HG03460 (cell line): ENCODE results near the gene NPEPPS.
"Not testable (repeated sequence)": the region's sequence is repeated elsewhere in the genome, so short reads cannot be mapped to it uniquely, and the experiment has no call there.

Source experiments
- ATAC-seq: cut with Tn5 transposase; IDR thresholded peaks from one replicate; pipeline ENCODE4 v1.9.1; 2021; ENCODE audit not compliant: unreplicated experiment

The NPEPPS gene

DNA sequence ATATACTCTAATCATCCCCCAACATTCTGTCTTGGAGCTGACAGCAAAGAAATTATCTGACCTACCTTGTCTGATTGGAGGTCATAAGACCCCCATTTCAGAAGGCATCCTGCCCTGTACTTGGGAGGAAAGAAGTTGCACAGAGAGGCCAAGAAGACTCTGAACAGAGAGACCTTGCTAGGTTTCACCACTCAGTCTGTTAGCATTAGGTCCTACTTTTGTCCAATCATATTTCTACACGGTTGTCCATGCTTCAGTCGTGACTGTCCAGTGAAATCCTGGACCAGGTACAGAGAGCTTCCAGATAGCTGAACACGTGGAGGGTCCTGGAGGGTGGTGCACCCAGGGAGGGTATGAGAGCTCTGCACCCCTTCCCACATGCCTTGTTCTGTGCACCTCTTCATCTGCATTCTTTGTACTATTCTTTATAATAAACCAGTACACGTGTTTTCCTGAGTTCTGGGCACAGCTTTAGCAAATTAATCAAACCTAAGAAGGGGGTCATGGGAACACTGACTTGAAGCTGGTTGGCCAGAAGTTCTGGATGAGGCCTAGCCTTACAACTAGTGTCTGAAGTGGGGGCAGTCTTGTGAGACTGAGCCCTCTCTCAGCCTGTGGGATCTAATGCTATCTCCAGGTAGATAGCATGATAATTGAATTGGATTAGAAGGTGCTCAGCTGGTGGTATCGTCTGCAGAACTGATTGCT, 30.9 kb downstream of the NPEPPS start:
- ATAC-seq: not testable (repeated sequence)

DNA sequence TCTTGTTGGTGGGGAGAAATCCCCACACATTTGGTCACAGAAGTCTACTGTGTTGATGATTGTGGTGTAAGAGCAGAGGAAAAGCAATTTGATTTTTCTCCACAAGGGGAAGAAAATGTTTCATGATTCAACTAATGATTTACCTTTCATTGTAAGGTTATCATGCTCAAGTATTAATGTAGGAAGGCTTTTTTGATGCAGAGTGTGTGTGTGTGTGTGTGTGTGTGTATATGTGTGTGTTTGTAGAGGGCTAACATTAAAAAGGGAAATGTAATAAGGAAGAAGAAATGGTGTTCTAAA, 31.4 kb downstream of the NPEPPS start:
- not testable (repeated sequence) for ATAC-seq

DNA sequence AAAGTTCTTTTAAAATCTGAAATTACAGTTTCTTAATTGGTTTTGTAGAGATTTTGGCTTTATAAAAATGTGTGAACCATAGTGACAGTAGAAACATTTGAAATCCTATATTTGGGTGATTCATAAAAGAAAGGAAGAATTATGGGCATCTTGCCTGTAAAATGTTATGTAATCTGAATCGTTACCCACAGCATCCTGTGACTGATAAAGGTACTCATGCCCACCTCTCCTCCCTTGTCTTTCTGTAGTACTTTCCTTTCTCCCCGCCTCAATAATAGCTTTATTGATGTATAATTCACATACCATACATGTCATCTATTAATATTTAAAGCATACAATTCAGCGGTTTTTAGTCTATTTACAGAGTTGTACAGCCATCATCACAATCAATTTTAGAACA, 36.4 kb downstream of the NPEPPS start:
- not testable (repeated sequence) for ATAC-seq

DNA sequence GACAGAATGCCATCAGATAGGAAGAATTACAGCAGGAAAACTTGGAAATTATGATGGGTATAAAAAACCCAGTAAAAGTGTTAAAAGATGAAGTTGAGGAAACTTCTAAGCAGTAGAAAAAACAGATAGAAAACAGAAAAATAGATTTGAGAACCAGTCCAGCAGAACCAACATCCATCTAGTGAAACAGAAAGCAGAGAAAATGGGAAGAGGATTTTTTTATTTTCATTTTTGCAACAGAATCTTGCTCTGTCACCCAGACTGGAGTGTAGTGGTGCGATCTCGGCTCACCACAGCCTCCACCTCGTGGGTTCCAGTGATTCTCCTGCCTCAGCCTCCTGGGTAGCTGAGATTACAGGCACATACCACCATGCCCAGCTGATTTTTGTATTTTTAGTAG, 41.7 kb downstream of the NPEPPS start:
- not testable (repeated sequence) for ATAC-seq

DNA sequence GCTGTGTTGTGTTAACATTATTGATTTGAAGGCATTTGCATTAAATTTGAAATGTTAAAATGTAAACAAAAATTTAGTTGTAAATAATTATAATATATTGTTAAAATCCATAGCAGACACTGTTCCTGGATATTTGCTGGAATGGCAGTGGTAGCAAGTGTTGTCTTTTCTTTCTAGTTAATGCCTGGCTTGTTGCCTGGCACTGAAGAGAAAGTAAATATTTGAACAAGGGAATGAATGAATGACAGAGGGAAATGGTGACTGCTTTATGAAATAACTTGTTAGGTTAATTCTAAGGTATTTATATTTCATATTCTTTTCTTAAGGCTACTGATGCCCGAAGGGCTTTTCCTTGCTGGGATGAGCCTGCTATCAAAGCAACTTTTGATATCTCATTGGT, 51.5 kb downstream of the NPEPPS start:
- ATAC-seq: not testable (repeated sequence)

DNA sequence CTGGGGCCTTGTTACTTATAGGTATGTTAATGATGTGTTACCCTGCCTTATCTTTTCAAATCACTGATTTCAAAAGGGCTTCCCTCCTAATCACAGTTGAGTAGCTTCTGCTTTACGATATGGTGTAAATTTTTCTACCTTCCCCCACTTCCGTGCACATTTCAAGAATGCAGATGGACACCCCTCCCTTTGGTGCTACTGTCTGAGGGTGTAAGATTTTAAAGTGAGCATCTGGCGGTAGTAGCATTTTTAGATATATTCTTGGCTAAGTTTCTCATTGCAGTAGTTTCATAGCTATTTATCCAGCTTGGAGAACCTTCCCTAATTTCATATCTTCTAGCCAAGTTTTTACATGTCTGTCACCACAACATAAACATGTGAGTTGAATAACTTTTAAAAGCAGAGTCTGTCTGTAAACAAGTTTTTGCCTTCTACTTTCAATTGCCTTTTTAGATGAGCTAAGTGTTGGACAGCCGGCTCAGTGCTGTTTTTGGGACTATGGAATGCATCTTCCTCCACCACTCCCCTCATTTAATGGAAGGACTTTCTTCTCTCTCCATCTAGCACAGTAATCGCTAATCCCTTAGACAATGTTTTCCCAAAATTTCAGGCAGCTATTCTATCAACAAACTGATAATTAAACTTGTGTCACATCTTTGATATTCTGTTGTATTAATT, 55.6 kb downstream of the NPEPPS start:
- not testable (repeated sequence) for ATAC-seq

DNA sequence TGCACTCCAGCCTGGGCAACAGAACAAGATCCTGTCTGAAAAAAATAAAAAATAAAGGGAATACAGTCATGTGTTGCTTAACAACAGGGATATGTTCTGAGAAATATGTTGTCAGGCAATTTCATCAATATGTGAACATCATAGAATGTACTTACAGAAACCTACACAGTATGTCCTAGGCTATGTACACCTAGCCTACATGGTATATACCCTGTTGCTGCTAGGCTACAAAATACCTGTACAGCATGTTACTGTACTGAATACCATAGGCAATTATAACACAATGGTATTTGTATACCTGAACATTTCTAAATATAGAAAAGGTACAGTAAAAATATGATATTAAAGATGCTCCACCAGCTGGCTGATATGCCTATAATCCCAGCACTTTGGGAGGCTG, 62.6 kb downstream of the NPEPPS start:
- not testable (repeated sequence) for ATAC-seq

DNA sequence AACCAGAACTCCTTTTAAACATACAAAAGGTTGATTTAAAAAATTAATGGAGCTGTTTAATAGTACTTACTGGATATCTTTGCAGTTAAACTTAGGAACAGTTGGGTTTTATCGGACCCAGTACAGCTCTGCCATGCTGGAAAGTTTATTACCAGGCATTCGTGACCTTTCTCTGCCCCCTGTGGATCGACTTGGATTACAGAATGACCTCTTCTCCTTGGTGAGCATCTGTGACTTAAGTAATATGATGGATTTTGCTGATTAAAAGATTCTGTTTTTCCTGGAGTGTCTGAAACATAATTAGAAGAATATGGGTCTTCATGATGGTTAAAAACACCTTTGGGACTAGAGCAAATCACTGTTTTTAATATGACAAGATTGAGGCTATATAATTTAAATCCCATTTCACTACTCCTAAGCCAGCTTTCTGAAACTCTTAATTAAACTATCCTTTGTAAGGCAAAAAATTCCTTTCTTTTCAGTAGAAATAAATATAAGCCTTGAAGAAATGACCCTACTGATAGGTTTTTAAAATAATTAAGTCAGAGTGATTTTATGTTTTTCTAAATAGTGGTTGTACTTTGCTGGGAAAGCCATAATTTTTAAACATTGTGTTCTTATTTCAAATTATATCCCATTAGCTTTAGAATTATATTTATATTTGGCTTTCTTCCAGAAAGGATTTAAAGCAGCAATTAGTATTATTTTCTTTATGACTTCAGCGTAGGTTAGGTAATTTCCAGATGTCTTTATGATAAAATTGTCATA, 73.1 kb downstream of the NPEPPS start:
- no peak for ATAC-seq

DNA sequence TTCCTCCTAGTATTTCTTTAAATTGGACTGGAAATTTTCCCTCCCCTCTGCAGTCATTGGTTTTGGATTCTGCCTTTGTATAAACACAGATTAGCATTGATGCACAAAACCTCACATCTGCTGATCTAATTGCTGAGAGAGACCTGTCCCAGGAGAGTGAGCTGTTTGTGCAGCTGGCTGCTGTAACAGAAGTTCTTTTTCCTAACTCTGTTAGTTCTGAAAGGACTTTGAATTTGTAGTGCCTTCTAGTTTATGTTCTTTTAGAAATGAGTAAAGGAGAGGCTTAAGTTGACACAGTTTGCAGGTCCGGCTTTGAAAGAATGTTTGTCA, 73.7 kb downstream of the NPEPPS start:
- ATAC-seq: no peak

DNA sequence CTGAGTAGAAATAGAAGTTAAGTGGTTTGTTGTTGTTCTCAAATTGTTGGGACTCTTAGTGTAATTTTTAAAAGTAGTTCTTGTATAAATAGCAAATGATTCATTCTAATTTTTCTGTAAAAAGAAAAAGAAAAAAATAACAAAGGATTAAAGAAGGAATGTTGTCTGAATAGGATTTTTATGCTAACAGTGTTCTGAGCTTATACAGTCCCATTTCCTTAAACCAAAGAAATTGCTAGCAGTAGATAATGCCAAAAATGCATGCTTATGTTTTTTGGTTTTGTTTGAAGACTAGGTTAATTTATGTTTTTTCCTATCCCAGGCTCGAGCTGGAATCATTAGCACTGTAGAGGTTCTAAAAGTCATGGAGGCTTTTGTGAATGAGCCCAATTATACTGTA, 74.1 kb downstream of the NPEPPS start:
- ATAC-seq: no peak

DNA sequence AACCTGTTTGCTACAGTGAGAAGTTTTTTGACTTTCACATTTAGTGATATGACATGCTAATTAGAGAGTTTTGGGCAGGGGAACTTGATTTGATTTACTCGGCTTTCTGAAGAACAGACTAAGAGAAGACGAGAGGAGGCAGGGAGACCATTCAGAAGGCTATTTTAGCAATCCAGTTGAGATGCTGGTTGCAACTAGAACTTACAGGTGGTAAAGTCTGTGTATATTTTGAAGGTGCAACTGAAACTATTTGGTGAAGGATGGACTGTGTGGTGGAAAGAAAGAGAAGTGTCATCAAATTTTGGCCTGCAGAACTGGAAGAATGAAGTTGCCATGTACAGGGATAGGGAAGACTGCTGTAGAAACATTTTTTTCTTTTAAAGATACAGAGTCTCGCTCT, 76.6 kb downstream of the NPEPPS start:
- no peak for ATAC-seq

DNA sequence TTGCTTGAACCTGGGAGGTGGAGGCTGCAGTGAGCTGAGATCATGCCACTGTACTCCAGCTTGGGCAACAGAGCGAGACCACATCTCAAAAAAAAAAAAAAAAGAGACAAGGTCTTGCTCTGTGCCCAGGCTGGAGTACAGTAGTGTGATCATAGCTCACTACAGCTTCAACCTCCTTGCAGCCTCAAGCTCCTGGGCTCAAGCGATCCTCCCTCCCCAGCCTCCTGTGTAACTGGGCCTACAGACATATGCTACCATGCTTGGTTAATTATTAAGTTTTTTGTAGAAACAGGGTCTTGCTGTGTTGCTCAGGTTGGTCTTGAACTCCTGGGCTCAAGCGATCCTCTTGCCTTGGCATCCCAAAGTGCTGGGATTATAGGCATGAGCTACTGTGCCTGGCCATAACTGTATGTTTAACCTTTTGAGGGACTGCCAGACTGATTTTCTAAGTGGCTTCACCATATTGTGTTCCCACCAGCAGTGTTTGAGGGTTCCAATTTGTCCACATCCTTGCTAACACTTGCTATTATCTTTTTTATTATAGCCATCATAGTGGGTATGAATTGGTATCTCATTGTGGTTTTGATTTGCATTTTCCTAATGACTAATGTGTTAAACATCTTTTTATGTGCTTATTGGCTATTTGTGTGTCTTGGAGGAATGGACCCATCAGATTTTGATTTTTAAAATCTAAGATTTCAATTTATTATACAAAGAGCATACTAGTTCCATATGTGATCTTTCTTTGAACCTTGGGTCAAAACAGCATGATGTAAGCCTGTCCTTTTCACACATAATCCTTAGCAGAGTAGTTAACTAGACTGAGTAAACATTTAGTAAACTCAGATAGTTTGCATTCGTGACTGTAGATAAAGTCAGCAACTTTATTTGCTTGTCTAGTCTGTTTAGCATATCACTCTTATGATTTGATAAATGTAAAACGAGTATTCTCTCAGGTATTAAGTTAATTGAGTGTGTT, 80.8 kb downstream of the NPEPPS start:
- ATAC-seq: no peak

DNA sequence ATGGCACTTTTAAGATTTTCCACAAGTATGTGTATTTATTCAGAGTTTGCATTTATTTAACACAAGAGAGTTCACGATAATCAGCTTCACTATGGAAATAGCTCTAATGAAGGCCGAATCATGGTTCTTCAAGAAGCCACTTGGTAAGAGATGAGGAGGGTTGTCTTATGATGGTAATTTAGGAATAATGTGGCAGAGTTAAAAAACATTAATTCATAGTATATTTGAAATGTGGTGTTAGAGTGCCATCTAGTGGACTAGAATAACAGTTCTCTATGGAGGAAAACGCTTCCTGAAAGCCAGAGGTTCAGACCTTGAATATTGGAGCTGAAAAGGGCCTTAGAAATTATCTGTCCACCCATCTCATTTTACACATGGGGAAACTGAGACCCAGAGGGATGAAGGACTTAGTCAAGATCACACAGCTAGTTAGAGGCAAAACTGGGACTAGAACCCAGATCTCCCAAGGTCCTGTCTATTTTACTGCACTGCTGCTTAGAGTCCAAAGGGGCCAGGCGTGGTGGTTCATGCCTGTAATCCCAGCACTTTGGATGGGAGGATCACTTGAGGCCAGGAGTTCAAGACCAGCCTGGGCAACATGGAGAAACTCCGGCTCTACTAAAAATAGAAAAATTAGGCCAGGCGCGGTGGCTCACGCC, 85.0 kb downstream of the NPEPPS start:
- ATAC-seq: no peak

DNA sequence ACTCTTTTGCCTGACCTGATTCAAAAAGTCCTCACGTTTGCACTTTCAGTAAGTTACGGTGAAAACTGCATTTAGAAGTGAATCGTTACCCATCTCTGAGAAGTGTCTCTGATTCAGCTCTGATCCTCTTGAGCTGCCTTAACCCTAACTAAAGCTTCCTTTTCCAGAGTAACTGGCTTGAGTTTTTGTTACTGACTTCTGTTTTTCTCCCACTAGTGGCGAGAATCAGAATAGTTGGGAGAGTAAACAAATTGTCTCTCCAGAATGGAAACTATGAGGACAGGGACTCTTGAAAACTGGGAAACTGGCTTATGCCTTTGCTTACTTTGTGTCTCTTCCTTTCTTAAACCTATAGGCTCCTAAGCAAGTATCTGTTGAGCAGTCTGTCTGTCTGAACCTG, 87.5 kb downstream of the NPEPPS start:
- ATAC-seq: no peak

DNA sequence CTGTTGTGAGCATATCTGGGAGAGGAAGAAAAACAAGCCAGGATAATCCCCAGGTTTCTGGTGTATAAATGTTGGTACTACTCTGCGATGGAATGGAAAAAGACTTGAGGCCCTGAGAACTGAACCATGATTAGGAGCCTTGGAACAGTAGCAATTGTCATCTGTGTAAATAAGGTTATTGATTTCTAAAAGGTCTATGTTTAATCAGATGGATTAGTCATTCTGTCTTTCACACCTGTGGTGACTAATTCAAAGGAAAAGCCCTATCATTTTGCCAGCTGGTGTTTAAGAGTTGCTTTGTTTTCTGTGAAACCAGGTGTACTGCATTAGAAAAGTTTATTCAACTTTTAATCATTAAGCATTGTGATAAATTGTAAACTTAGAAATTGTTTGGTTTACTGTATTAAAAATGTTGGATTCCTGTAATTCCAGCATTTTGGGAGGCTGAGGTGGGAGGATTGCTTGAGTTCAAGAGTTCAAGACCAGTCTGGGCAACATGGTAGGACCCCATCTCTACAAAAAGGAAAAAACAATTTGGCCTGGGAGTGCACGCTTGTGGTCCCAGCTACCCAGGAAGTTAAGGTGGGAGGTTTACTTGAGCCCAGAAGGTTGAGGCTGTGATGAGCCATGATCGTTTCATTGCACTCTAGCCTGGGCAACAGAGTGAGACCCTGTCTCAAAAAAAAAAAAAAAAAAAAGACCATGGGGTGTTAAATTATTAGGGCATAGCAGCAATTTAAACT, 89.8 kb downstream of the NPEPPS start:
- ATAC-seq: no peak

DNA sequence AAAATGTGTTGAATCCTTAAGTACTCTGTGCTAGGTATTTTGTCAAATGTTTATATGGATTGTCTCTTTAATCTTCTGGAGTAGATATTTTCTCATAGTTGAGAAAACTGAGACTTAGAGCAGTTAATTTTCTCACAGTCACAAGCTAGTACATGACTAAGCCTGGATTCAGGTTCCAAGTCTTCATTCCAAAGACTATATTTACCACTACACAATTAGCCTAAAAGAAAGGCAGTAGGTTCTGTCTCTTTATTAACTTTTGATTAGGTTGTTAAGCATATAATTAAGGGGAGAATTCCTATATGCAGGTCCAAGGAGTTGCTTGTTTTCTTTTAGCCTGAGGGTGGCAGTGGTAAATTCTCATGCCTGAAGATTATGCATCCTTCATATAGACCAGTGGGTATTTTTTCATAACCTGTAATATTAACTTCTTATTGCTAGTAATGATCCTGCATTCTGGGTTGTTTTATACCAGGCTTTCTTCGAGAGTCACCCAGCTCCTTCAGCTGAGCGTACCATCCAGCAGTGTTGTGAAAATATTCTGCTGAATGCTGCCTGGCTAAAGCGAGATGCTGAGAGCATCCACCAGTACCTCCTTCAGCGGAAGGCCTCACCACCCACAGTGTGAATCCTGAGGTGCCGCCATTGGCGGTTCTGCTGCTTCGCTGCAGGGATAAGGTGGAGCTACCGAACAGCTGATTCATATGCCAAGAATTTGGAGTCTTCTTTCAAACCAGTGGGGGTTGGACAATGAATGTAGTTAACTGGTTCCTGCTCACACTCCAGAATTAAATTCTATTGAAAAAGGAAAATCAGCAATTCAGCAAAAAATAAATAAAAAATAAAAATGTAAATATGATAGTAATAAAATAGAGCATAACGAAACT, 90.6 kb downstream of the NPEPPS start:
- no peak for ATAC-seq

DNA sequence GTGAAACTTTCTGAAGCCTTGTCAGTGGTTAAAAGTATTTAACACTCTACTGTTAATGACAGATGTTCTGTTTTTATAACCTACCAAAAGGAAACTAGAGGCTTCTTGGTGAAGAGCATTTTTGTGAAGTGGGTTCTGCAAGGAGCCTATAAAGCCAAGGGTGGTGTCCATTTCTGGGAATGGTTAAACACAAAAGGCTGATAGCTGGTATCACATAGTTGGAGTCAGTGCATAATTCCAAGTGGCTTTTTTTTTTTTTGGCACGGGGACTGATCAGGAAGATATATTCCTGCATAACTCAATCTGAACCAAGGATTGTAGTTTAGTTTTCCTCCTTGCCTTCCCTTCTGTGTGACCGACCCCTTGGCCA, 91.3 kb downstream of the NPEPPS start:
- ATAC-seq: no peak

DNA sequence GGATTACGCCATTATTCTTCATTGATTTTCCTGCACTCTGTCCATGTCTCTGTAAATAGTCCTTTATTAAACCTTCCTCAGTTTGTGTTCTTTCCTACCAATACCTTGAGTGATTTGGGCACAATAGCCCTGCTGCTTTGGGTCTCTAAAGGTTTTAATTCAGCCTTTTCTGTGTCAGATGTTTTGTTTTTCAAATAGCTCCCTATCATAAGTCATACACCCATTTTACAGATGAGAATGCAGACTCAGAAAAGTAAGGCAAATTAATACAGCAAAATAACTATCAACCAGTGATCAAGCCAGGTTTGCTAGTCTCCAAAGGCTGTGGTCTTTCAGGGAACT, 93.8 kb downstream of the NPEPPS start:
- no peak for ATAC-seq

DNA sequence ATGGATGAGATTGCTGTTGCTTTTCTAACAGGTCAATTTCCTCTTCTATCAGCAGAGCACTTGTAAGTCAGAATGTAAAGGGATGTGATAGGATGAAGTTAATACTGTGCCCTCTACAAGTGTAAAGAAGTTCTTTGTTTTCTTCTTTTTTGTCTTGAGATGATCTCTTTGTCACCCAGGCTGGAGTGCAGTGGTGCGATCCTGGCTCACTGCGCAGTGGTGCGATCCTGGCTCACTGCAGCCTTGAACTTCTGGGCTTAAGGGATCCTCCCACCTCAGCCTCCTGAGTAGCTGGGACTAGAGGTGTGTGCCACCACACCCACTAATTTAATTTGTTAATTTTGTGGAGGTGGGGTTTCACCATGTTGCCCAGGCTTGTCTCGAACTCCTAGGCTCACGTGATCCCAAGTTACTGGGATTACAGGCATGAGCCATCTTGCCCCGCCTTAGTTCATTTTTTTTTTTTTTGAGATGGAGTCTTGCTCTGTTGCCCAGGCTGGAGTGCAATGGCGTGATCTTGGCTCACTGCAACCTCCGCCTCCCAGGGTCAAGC, 97.2 kb downstream of the NPEPPS start:
- ATAC-seq: no peak
